CD4-positive, alpha-beta T cell treated with Interleukin-4 for 1 hour (primary cell): ENCODE results near the gene ARSJ.
A peak's percentile ranks its signal among the peaks of the same experiment; 100 is the strongest.

Source experiments
- DNase-seq, 2 donors: peaks; one replicate each; pipeline ENCODE4 v3.0.0-alpha.2; 2020 to 2022

ARSJ gene

GRCh38 chr4:113888006-113888405, 91.4 kb downstream of the ARSJ start:
- DNase-seq: no peak

DNA sequence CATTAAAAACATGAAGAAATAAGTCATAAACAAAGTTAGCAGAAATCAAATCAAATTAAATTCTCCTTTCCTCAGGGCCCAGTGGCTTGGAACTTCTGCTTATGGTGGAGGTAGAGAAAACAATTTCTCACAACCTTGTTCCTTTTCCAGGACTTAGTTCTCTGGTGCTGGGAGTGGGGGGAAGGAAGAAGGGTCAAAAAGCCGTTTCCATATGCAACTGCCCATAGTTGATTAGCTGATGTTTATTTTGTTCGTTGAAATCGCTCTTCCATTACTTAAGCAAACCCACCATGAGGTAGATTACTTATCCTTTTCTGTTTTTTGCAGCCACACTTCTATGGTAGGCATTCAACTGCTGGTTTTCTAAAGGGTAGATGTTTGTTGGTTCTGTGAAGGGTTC, 94.2 kb downstream of the ARSJ start:
- DNase-seq: no peak

- no peak for DNase-seq
Observed at GRCh38 chr4:113884655-113885054, 94.8 kb downstream of the ARSJ start.

DNA sequence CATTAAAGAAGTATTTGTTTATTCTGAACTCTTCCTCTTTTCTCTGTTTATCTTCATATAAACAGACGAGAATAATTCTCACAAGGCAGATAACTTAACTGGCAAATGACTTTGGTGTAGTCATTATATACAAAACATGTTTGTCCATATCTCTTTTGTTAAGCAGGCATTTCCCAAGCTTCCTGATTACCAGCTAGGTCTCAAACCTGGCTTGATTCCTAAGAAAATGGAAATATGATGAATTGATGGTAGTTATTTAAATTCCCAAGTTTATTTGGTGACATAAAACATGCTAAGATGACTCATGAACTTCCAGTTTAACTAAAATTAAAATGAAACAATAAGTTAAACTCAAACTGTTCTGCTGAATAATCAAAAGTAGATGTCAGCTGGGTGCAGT, 96.8 kb downstream of the ARSJ start:
- no peak for DNase-seq

- no peak for DNase-seq
Observed at GRCh38 chr4:113881256-113881655, 98.2 kb downstream of the ARSJ start.

DNA sequence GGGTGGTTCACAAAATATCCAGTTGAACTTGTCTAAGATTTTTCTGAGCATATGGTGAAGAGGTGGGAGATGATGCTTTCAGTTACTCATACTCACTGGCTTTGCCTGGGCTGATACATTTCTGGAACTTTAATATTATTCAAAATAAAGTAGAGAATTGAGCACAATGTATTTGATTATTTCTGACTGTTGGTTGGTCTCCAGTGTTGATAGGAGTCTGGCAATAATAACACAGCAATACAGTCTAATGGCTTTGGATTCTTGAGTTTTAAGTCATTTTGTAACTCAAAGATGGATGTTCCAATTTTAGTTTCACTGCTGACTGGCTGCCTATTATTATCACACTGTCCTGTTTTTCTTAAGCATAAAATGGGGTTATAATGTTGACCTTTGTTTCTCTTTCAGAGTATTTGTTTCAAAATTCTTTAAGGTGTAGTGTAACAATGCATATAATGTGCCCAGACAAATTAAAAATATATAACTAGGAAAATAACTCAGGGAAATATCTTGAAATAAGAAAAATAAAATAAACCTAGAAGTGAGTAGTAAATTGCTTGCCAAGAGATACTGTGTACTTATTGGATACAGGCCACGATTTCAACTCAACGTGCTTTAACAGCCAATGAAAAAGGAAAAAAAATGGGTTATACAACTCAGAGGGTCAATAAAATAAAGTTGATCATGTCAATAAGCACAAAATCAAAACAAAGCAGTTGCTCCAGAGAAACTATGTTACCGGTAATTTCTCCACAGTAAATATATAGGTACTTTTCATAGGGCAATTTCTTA, 99.0 kb downstream of the ARSJ start:
- DNase-seq: no peak

GRCh38 chr4:113878668-113879067, 100.8 kb downstream of the ARSJ start:
- DNase-seq: no peak

- no peak for DNase-seq
Observed at GRCh38 chr4:113874480-113874879, 105.0 kb downstream of the ARSJ start.

DNA sequence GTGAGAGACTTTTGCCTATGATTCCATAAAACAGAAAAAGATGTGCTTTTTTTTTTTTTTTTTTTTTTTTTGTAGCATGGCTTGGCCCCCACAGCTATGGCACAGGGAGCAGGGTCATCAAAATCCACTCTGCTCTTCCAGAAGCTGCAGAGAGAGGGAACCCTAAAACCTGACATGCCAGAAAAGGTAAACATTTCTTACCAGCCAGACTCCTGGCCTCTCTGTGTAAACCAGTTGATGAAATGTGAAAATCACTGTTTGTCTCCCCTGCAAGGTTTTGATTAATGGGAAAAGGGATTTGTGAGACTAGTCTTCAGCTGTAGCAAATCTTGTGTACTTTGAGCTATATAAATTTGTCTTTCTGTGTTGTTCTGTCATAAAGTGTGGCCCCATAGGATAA, 105.9 kb downstream of the ARSJ start:
- no peak for DNase-seq

DNA sequence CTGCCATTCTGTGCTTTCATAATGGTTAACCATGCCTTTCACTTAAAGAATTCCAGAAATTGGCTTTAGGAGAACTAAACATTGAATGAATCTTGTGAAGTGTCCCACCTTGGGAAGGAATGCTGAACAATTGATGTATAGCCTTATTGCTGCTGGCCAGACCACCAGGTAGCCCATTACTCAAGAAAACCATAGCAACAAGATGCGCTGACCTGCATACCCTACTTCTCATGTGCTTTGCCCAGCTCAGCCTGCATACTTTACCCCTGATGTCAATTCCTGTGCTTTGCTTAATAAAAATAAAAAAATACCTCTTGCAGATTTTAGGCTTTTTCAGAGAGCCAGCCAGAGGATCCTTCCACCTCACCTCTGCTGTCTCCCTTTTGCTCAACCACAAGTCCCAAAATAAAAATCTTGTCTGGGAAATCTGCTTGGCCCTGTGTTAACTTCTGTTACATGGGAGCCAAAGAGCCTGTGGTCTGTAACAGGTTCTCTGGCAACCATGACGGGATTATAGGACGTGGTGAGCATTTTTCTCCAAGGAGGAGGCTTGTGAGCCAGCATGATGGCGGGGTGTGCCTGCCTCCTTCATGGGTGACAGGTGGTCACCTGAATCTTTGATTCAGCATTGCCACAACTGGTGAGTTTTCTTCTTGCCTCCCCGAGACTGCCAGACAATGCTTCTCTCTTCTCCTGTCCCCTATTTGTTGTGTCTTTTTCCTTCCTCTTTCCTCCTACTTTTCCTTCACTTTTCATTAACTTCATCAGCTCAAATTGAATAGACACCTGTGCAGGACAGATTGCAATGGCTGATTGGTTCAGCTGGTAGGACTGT, 106.8 kb downstream of the ARSJ start:
- no peak for DNase-seq

DNA sequence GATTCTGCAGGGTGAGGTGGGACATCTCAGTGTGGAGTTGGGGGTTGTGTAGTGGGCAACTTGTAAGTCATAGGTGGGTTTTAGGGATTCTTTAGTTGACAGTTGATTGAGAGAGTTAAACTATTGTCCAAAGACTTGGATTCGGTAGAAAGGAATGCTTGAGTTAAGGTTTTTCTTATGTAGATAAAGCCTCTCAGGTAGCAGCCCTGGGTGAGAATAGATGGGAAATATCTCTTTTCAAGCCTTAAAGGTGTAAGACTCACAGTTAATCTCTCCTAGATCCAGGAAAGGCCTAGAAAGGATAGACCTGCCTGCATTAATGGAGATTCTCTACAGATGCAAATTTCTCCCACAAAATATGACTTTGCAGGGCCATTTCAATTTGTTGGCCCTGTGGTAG, 108.4 kb downstream of the ARSJ start:
- DNase-seq: no peak

DNA sequence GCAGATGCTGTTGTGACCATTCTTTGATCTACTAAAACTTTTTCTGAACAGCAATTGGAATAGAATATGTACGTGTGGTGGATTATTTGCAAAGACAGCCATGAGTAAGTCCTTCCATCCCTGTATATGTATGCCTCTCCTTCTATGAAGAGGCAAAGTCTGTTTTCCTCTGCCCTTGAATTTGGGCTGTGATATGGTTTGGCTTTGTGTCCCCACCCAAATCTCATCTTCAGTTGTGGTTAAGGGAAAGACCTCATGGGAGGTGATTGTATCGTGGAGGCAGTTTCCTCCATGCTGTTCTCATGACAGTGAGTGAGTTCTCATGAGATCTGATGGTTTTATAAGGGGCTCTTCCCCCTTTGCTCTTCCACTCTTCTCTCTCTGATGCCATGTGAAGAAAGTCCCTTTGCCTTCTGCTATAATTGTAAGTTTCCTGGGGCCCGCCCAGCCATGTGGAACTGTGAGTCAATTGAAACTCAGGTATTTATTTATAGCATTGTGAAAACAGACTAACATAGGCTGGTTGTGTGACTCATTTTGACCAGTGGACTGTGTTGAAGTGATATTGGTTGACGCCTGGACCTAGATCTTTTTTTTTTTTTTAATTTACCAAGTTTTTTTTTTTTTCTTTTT, 109.6 kb downstream of the ARSJ start:
- peak; percentile 6 to 20 for DNase-seq

DNA sequence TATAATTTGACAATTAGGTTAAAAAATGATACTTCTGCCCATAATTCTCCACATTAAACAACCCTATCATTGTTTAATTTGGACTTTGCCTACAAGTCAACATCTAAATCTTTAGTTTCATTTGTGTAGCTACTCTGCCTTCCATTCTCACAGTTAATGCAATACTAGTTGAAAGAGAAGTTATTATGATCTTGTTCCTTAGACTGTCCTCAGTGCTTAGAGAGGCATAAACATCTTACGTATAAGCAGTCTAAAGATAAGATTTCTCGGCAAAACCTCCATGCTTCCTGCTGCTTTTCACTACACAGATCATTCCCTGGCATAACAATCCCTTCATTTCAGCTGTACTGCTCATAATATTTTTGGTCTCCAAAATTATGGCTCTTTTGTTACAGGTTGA, 112.8 kb downstream of the ARSJ start:
- no peak for DNase-seq

DNA sequence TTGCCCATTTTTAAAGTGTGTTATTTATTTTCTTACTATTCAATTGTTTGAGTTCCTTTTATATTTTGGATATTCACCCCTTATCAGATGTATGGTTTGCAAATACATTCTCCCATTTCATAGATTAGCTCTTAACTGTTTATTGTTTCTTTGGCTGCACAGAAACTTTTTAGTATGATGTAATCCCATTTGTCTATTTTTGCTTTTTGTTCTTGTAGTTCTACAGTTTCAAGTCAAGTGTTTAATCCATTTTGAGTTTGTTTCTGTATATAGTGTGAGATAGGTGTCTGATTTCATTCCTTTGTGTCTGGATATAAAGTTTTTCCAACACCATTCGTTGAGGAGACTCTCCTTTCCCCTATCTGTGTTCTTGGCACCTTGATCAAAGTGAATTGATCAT, 120.5 kb downstream of the ARSJ start:
- no peak for DNase-seq

- DNase-seq: no peak
Observed at GRCh38 chr4:113851816-113852215, 127.6 kb downstream of the ARSJ start.
